Endothelial cell of umbilical vein (primary cell): ENCODE results near the gene IGSF23. TPM values are rescaled to one million over a fixed set of nuclear protein-coding genes. Genes with fewer than 3 reads are reported as not detected.

Experiments used
- BruUV-seq: library from RNA; stranded (reverse); fragments of 400-500 nt; replicated peaks from 2 replicates; lab custom pipeline; 2021; lab: Mats Ljungman, UMichigan
- CTCF ChIA-PET: fragments of 300-600, 350-600 bp; sonication (Branson Sonifier 250); formaldehyde crosslinking; loops from one replicate; lab custom pipeline; 2021; ENCODE audit warnings: antibody characterized with exemption, inconsistent platforms; lab: Charles Lee
- POLR2A ChIA-PET: fragments of 300-600, 350-600 bp; sonication (Branson Sonifier 250); formaldehyde crosslinking; loops from one replicate; lab custom pipeline; 2021; ENCODE audit warnings: antibody characterized with exemption, inconsistent platforms; lab: Charles Lee
- DNase-seq: peaks from one replicate; pipeline ENCODE4 v3.0.0-alpha.2; 2011; ENCODE audit warnings: low read depth, low spot score
- FAIRE-seq: peaks from 2 replicates; lab custom pipeline; 2011; peaks lifted over from hg19 to GRCh38; lab: Jason Lieb, UNC
- H2AFZ ChIP-seq: 2 replicates; pipeline ENCODE4 v1.6.0; 2012; ENCODE audit warnings: low read depth, low read length, control low read depth, inconsistent platforms
- H3K27ac ChIP-seq: 2 replicates; pipeline ENCODE4 v1.5.1; 2011; ENCODE audit warnings: low read depth, mild to moderate bottlenecking, control low read depth, low read length, moderate library complexity; ENCODE audit not compliant: insufficient read depth
- H3K27me3 ChIP-seq, 2 experiments: 2 replicates each; pipeline versions ENCODE4 v1.6.0 to v1.6.1; 2011; ENCODE audit warnings: low read length in 2 of 2, mixed read lengths in 1 of 2; ENCODE audit not compliant: control insufficient read depth in 2 of 2, insufficient read depth in 2 of 2
- H3K36me3 ChIP-seq, 2 experiments: 2 replicates in 1 of 2; 3 replicates in 1 of 2; pipeline ENCODE4 v1.5.1; 2011; ENCODE audit warnings: low read length in 2 of 2, mild to moderate bottlenecking in 1 of 2, moderate library complexity in 1 of 2; ENCODE audit not compliant: control insufficient read depth in 2 of 2, insufficient read depth in 2 of 2; ENCODE audit errors: extremely low read depth in 1 of 2
- H3K4me1 ChIP-seq: 3 replicates; pipeline ENCODE4 v1.5.1; 2011; ENCODE audit warnings: mild to moderate bottlenecking, low read length; ENCODE audit not compliant: control insufficient read depth, insufficient read depth; ENCODE audit errors: extremely low read depth
- H3K4me2 ChIP-seq: 2 replicates; pipeline ENCODE4 v1.6.1; 2011; ENCODE audit warnings: low read length, control low read depth, mixed read lengths; ENCODE audit not compliant: insufficient read depth
- H3K4me3 ChIP-seq, 3 experiments: fragments of 200-600 bp in 1 of 3; sonication (generic), shearing (Covaris generic) in 1 of 3; replicated peaks in 1 of 3; 2 replicates each; pipeline ENCODE4 v1.5.1; 2011 to 2016; ENCODE audit warnings: control low read depth in 3 of 3, low read length in 3 of 3, mild to moderate bottlenecking in 2 of 3, inconsistent platforms in 1 of 3, low read depth in 1 of 3, moderate library complexity in 1 of 3; ENCODE audit not compliant: insufficient read depth in 1 of 3
- H3K79me2 ChIP-seq: 2 replicates; pipeline ENCODE4 v1.6.0; 2012; ENCODE audit warnings: low read length, inconsistent platforms; ENCODE audit not compliant: control insufficient read depth, insufficient read depth
- H3K9ac ChIP-seq: replicated peaks from 2 replicates; pipeline ENCODE3; 2011; ENCODE audit warnings: low read length, control low read depth; ENCODE audit not compliant: insufficient read depth; ENCODE audit errors: extremely low read depth
- H3K9me1 ChIP-seq: replicated peaks from 3 replicates; pipeline ENCODE4 v1.6.0; 2011; ENCODE audit warnings: mild to moderate bottlenecking, low read length; ENCODE audit not compliant: control insufficient read depth, insufficient read depth; ENCODE audit errors: extremely low read depth
- H3K9me3 ChIP-seq: replicated peaks from 2 replicates; pipeline ENCODE4 v1.5.1; 2012; ENCODE audit warnings: low read length, inconsistent platforms; ENCODE audit not compliant: control insufficient read depth, insufficient read depth
- H4K20me1 ChIP-seq: replicated peaks from 2 replicates; pipeline ENCODE3; 2011; ENCODE audit warnings: mild to moderate bottlenecking, low read length; ENCODE audit not compliant: control insufficient read depth, insufficient read depth; ENCODE audit errors: extremely low read depth
- EZH2 ChIP-seq: IDR thresholded peaks from 2 replicates; pipeline ENCODE4 v1.6.1; 2012; ENCODE audit warnings: borderline replicate concordance, low read depth, mild to moderate bottlenecking, moderate library complexity, low read length, inconsistent platforms; ENCODE audit not compliant: severe bottlenecking
- FOS ChIP-seq: IDR thresholded peaks from 2 replicates; pipeline ENCODE4 v1.6.1; 2011; ENCODE audit warnings: mild to moderate bottlenecking, low read length, moderate library complexity, borderline replicate concordance; ENCODE audit not compliant: insufficient read depth
- GATA2 ChIP-seq: IDR thresholded peaks from 2 replicates; pipeline ENCODE4 v1.7.0; 2011; ENCODE audit warnings: low read depth, mild to moderate bottlenecking, moderate library complexity, mixed read lengths, low read length; ENCODE audit not compliant: insufficient read length, insufficient read depth
- MYC ChIP-seq: IDR thresholded peaks from one replicate; pipeline ENCODE4 v1.6.1; 2011; ENCODE audit warnings: mild to moderate bottlenecking, low read depth, low read length
- POLR2A ChIP-seq: IDR thresholded peaks from 2 replicates; pipeline ENCODE4 v1.6.1; 2012; ENCODE audit warnings: low read depth, mild to moderate bottlenecking, control low read depth, low read length
- POLR2AphosphoS5 ChIP-seq: IDR thresholded peaks from 2 replicates; pipeline ENCODE4 v1.6.1; 2012; ENCODE audit warnings: low read depth, mild to moderate bottlenecking, control low read depth, low read length, moderate library complexity; ENCODE audit not compliant: insufficient read depth
- dilution Hi-C: fragments of 300-500 bp; cut with MboI; formaldehyde crosslinking; loops from one replicate; pipeline ENCODE4 v1.15.0; 2019; ENCODE audit warnings: low sequenced_read_pairs; ENCODE audit not compliant: extremely low pct_ligation_motif_present
- intact Hi-C: fragments of 100-400 bp; cut with micrococcal nuclease; formaldehyde crosslinking; loops from one replicate; pipeline ENCODE4 v1.10.0; 2022
- polyA plus RNA-seq, 4 experiments: library from polyadenylated mRNA; depleted of rRNA in 3 of 4; stranded (reverse) in 3 of 4; unstranded in 1 of 4; fragments of >200 nt; gene quantifications; 2 replicates each; pipeline versions ENCODE4 v1.2.1 to v1.2.3, GENCODE V29; 2011 to 2012; ENCODE audit warnings: missing spikeins in 1 of 4
- total RNA-seq: library from RNA; stranded (reverse); gene quantifications from 2 replicates; pipeline ENCODE4 v1.2.3, GENCODE V29; 2021
- TF ChIP-seq, protein P1 (sequence below): IDR thresholded peaks from 2 replicates; pipeline ENCODE4 v1.6.1; 2011; ENCODE audit not compliant: insufficient read depth, insufficient read length
- TF ChIP-seq, protein P2 (sequence below), 2 donors: IDR thresholded peaks; 1 replicate in 1 of 2; 2 replicates in 1 of 2; pipeline ENCODE4 v1.5.1; 2011; ENCODE audit warnings: low read length in 2 of 2, mild to moderate bottlenecking in 2 of 2, moderate library complexity in 2 of 2, control low read depth in 1 of 2, inconsistent platforms in 1 of 2, low read depth in 1 of 2; ENCODE audit not compliant: insufficient read depth in 1 of 2; ENCODE audit errors: extremely low read depth in 1 of 2

IGSF23 gene
- total and polyA plus RNA-seq, 2 donors (not counting 3 experiments of a cell fraction or from before 2014, with no cell fraction given): 0.73 TPM; not detected in 1

DNA sequence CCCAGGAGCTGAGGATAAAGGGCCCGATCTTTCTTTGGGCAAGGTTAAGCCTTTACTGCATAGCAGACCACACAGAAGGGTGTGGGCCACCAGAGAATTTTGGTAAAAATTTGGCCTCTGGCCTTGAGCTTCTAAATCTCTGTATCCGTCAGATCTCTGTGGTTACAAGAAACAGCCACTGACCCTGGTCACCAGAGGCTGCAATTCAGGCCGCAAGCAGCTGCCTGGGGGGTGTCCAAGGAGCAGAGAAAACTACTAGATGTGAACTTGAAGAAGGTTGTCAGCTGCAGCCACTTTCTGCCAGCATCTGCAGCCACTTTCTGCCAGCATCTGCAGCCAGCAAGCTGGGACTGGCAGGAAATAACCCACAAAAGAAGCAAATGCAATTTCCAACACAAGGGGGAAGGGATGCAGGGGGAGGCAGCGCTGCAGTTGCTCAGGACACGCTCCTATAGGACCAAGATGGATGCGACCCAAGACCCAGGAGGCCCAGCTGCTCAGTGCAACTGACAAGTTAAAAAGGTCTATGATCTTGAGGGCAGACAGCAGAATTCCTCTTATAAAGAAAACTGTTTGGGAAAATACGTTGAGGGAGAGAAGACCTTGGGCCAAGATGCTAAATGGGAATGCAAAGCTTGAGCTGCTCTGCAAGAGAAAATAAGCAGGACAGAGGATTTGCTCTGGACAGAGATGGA lies 49.5 kb downstream of the IGSF23 start:
- CTCF ChIA-PET: interaction anchor here (0.5 to 13.3 kb wide), 8 partner anchors 10 to 111 kb away, joined by 3 to 272 read pairs (median 5); no protein-coding TSS in a partner anchor
- no peaks in the 10 kb centered on the region for H4K20me1 ChIP-seq
- H3K27ac ChIP-seq: no peak overlapping the region
- H2AFZ ChIP-seq: no peak overlapping the region
- no peaks in the 10 kb centered on the region for H3K27me3 ChIP-seq
- H3K4me3 ChIP-seq: no peak overlapping the region
- H3K9me3 ChIP-seq: no peaks in the 10 kb centered on the region
- no TSS peak for BruUV-seq
- H3K4me1 ChIP-seq: no peaks in the 10 kb centered on the region
- DNase-seq (no peak), FAIRE-seq (no peak)
- POLR2A ChIA-PET: interaction anchor here (1.2 kb wide), 1 partner anchor 74 kb away, joined by 3 read pairs; no protein-coding TSS in a partner anchor
- no peaks in the 10 kb centered on the region for H3K9me1 ChIP-seq
- no peak overlapping the region for H3K4me2 ChIP-seq
- TF ChIP-seq MYC: no peak
- no peak for TF ChIP-seq EZH2
- TF ChIP-seq POLR2AphosphoS5: no peak
- no peak for TF ChIP-seq POLR2A
- no peak for TF ChIP-seq FOS
- dilution Hi-C loops: no loop called here
- no peak overlapping the region for H3K9ac ChIP-seq
- no peaks in the 10 kb centered on the region for H3K79me2 ChIP-seq
- intact Hi-C loops: no loop called here
- H3K36me3 ChIP-seq: peaks cover 34 to 37% of the 10 kb centered on the region in 2 experiments

DNA sequence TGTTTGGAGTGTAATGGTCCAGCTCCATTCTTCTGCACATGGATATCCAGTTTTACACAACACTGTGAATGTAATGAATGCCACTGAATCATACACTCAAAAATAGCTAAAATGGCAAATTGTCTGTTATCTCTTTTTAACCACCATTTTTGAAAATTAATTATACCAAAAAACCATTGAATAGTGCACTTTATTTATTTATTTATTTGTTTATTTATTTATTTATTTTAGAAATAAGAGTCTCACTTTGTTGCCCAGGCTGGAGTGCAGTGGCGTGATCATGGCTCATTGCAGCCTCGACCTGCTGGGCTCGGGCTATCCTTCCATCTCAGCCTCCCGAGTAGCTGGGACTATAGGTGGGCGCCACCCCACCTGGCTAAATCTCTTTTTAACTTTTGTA lies 50.6 kb downstream of the IGSF23 start:
- Histone ChIP-seq H3K79me2 (no peaks in the 10 kb centered on the region), H4K20me1 (no peaks in the 10 kb centered on the region), H2AFZ (no peak overlapping the region), H3K27me3 (no peaks in the 10 kb centered on the region), H3K27ac (no peak overlapping the region), H3K4me2 (no peak overlapping the region), H3K4me1 (no peaks in the 10 kb centered on the region), H3K9me1 (no peaks in the 10 kb centered on the region), H3K9ac (no peak overlapping the region), H3K4me3 (no peak overlapping the region), H3K9me3 (no peaks in the 10 kb centered on the region), H3K36me3 (peaks cover 25 to 30% of the 10 kb centered on the region in 2 experiments)
- ChIA-PET CTCF (interaction anchor here (0.7 to 13.3 kb wide), 6 partner anchors 9 to 107 kb away, joined by 3 to 272 read pairs (median 5); partner anchors contain the start of gene PVR), POLR2A (interaction anchor here (0.6 to 1.2 kb wide), 2 partner anchors 76 to 108 kb away, joined by 3 to 5 read pairs; no protein-coding TSS in a partner anchor)
- no peak for FAIRE-seq
- dilution Hi-C loops (no loop called here), intact Hi-C loops (no loop called here)
- DNase-seq: no peak
- TF ChIP-seq, protein P1, sequence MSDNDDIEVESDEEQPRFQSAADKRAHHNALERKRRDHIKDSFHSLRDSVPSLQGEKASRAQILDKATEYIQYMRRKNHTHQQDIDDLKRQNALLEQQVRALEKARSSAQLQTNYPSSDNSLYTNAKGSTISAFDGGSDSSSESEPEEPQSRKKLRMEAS: no peak
- TF ChIP-seq MYC (no peak), FOS (no peak), EZH2 (no peak), POLR2AphosphoS5 (no peak), GATA2 (no peak)
- TF ChIP-seq, protein P2, sequence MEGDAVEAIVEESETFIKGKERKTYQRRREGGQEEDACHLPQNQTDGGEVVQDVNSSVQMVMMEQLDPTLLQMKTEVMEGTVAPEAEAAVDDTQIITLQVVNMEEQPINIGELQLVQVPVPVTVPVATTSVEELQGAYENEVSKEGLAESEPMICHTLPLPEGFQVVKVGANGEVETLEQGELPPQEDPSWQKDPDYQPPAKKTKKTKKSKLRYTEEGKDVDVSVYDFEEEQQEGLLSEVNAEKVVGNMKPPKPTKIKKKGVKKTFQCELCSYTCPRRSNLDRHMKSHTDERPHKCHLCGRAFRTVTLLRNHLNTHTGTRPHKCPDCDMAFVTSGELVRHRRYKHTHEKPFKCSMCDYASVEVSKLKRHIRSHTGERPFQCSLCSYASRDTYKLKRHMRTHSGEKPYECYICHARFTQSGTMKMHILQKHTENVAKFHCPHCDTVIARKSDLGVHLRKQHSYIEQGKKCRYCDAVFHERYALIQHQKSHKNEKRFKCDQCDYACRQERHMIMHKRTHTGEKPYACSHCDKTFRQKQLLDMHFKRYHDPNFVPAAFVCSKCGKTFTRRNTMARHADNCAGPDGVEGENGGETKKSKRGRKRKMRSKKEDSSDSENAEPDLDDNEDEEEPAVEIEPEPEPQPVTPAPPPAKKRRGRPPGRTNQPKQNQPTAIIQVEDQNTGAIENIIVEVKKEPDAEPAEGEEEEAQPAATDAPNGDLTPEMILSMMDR (IDR thresholded peaks at IDR 0.05; ENCODE audit: extremely low read depth in 1 of 2, insufficient read depth in 1 of 2, low read depth in 1 of 2, low read length in 2 of 2): no peak
- no TSS peak for BruUV-seq
